Measurements from ENCODE around the gene MAMDC2.
"Not testable (repeated sequence)": the region's sequence is repeated elsewhere in the genome, so short reads cannot be mapped to it uniquely, and the experiment has no call there.

MAMDC2 gene

DNA sequence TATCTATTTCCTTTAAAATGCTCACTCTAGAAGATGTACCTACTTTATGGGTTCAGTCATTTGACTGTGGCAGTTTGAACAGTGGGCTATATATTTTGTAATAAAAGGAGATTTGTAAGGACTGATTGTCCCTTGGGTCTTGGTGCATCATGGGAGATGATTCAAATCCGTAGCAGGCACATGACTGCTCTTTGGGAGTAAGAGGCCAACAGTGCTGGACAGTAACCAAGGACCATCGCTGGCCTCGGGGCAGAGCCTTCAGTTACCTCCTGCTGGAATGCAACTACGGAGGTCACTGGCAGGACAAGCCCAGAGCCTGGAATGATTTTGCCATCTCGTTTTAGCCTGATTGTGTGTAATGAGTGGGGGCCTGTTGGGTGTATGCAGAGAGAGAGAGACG is 7.0 kb upstream of the MAMDC2 start:
- Histone ChIP-seq H3K9ac (ENCODE audit: insufficient read length, low read depth) (no peak overlapping the region), H3K4me1 (ENCODE audit: insufficient read depth, insufficient read length) (no peaks in the 10 kb centered on the region), H3K9me3 (ENCODE audit: insufficient read depth, low read length) (peaks cover 24% of the 10 kb centered on the region), H3K27me3 (ENCODE audit: insufficient read depth, insufficient read length) (no peaks in the 10 kb centered on the region), H3K36me3 (ENCODE audit: insufficient read depth, insufficient read length, low read length) (no peaks in the 10 kb centered on the region), H3K4me3 (ENCODE audit: insufficient read length, low read depth) (no peak overlapping the region)
- no peak for DNase-seq (ENCODE audit: low read depth, low spot score)
- no peak for TF ChIP-seq ZNF274 (IDR thresholded peaks at IDR 0.05; ENCODE audit: low read depth, low read length)
- TF ChIP-seq SUZ12 (IDR thresholded peaks at IDR 0.05; ENCODE audit: extremely low read depth, insufficient read depth, insufficient read length) = no peak
- no peak for TF ChIP-seq YY1 (IDR thresholded peaks at IDR 0.05; ENCODE audit: insufficient read depth, insufficient read length)

DNA sequence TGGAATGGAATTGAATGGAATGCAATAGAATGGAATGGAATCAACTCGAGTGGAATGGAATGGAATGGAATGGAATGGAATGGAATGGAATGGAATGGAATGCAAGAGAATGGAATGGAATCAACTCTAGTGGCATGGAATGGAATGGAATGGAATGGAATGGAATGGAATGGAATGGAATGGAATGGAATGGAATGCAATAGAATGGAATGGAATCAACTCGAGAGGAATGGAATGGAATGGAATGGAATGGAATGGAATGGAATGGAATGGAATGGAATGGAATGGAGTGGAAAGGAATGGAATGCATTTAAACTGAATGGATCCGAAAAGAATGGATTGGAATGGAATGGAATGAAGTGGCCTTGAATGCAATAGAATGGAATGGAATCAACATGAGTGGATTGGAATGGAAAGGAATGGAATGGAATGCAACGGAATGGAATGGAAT is 5.5 kb upstream of the MAMDC2 start:
- H3K9me3 ChIP-seq (ENCODE audit: insufficient read depth, low read length) = peaks cover 24% of the 10 kb centered on the region
- not testable (repeated sequence) for H3K4me3 ChIP-seq (ENCODE audit: insufficient read length, low read depth); H3K9ac ChIP-seq (ENCODE audit: insufficient read length, low read depth); H3K27me3 ChIP-seq (ENCODE audit: insufficient read depth, insufficient read length); DNase-seq (ENCODE audit: low read depth, low spot score); H3K36me3 ChIP-seq (ENCODE audit: insufficient read depth, insufficient read length, low read length); H3K4me1 ChIP-seq (ENCODE audit: insufficient read depth, insufficient read length)

DNA sequence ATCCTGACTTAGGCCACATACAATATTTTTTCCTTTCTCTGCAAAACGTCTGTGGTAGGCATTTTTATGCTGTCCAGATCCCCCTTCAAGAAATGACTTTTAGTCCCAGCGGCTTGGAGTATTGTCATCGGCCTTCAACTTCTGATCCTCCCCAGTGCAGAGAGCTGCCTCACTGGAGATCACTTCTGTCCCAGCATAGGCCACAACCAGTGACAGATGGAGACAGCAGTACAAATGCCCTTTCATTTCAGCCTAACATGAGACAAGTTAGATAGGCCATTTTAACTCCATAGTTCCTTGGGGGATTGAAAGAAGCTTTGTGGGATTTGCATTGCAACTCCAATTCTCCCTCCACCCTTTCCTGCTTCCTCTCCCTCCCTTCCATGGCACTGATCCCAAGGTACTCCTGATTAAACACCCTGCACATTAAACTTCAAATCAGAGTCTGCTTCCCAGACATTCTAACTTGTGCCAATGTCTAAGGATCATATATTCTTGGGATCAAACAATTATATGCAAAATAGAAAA is 3.2 kb upstream of the MAMDC2 start:
- no peaks in the 10 kb centered on the region for H3K4me1 ChIP-seq (ENCODE audit: insufficient read depth, insufficient read length)
- no peak overlapping the region for H3K9ac ChIP-seq (ENCODE audit: insufficient read length, low read depth)
- peaks cover 24% of the 10 kb centered on the region for H3K9me3 ChIP-seq (ENCODE audit: insufficient read depth, low read length)
- DNase-seq (ENCODE audit: low read depth, low spot score) = no peak
- no peaks in the 10 kb centered on the region for H3K36me3 ChIP-seq (ENCODE audit: insufficient read depth, insufficient read length, low read length)
- TF ChIP-seq SUZ12 (IDR thresholded peaks at IDR 0.05; ENCODE audit: extremely low read depth, insufficient read depth, insufficient read length) = no peak
- no peak for TF ChIP-seq YY1 (IDR thresholded peaks at IDR 0.05; ENCODE audit: insufficient read depth, insufficient read length)
- TF ChIP-seq ZNF274 (IDR thresholded peaks at IDR 0.05; ENCODE audit: low read depth, low read length) = no peak
- H3K4me3 ChIP-seq (ENCODE audit: insufficient read length, low read depth) = no peak overlapping the region
- H3K27me3 ChIP-seq (ENCODE audit: insufficient read depth, insufficient read length) = peaks cover 13% of the 10 kb centered on the region

DNA sequence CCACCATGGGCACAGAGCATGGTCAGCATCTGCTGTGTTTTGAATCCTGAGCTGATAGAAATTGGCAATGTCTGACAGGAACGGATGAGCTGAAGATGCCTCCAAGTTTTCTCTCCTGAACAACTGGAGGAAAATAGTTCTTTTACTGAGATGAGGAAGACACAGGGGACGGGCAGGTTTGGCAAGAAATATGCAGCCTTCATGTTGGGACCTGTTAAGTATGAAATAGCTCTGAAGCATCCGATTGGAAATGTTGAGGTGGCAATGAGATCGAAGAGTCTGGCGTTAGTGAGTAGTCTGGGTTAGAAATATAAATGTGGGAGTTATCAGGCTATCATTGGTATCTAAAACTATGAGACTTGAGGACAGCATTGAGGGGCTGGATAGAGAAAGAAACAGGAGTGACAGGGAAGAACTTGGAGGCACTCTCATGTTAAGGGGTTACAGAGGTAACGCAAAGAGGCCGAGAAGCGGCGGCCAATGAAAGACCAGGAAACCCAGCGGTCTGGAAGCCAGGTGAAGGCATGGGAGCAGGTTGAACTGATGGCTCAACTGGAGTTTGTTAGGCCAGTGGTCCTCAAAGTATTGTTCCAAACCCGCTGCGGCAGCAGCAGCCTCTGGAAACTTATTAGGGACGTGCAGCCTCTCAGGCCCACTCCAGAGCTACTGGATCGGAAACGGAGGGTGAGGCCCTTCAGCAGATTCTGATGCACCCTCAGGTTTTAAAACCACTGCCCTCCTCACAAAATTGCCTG is 1.0 kb upstream of the MAMDC2 start:
- no peak for DNase-seq (ENCODE audit: low read depth, low spot score)
- peaks cover 3% of the 10 kb centered on the region for H3K36me3 ChIP-seq (ENCODE audit: insufficient read depth, insufficient read length, low read length)
- H3K4me3 ChIP-seq (ENCODE audit: insufficient read length, low read depth) = peak overlapping the region; percentile 66
- H3K27me3 ChIP-seq (ENCODE audit: insufficient read depth, insufficient read length) = peaks cover 13% of the 10 kb centered on the region
- TF ChIP-seq SUZ12 (IDR thresholded peaks at IDR 0.05; ENCODE audit: extremely low read depth, insufficient read depth, insufficient read length) = no peak
- TF ChIP-seq YY1 (IDR thresholded peaks at IDR 0.05; ENCODE audit: insufficient read depth, insufficient read length) = no peak
- no peak for TF ChIP-seq ZNF274 (IDR thresholded peaks at IDR 0.05; ENCODE audit: low read depth, low read length)
- H3K4me1 ChIP-seq (ENCODE audit: insufficient read depth, insufficient read length) = peaks cover 3% of the 10 kb centered on the region
- H3K9ac ChIP-seq (ENCODE audit: insufficient read length, low read depth) = no peak overlapping the region
- H3K9me3 ChIP-seq (ENCODE audit: insufficient read depth, low read length) = peaks cover 15% of the 10 kb centered on the region

DNA sequence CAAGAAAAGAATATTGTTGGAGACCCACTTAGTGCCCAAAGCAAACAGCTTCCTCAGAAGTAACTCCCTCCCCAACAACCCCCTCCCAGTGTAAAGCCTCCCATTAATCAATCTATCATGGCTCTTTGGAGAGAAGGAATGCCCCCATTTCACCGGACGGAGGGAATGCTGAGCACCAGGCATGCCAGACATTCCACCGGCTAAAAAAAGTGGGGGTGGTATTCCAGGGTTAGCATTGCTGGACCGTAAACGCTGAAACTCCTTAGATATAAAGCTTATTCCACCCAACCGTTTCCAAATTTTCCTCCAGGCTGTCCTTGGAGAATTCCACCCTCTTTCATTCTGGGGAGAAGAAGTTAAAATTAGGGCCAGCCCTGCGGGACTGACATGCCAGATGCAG is 363 bp upstream of the MAMDC2 start:
- peak; percentile 48 for DNase-seq (ENCODE audit: low read depth, low spot score)
- peaks cover 9% of the 10 kb centered on the region for H3K36me3 ChIP-seq (ENCODE audit: insufficient read depth, insufficient read length, low read length)
- peaks cover 8% of the 10 kb centered on the region for H3K9me3 ChIP-seq (ENCODE audit: insufficient read depth, low read length)
- peak overlapping the region; percentile 66 for H3K4me3 ChIP-seq (ENCODE audit: insufficient read length, low read depth)
- H3K9ac ChIP-seq (ENCODE audit: insufficient read length, low read depth) = peak overlapping the region; percentile 78
- peaks cover 13% of the 10 kb centered on the region for H3K27me3 ChIP-seq (ENCODE audit: insufficient read depth, insufficient read length)
- peaks cover 3% of the 10 kb centered on the region for H3K4me1 ChIP-seq (ENCODE audit: insufficient read depth, insufficient read length)
- TF ChIP-seq YY1 (IDR thresholded peaks at IDR 0.05; ENCODE audit: insufficient read depth, insufficient read length) (no peak), ZNF274 (IDR thresholded peaks at IDR 0.05; ENCODE audit: low read depth, low read length) (no peak), SUZ12 (IDR thresholded peaks at IDR 0.05; ENCODE audit: extremely low read depth, insufficient read depth, insufficient read length) (no peak)

DNA sequence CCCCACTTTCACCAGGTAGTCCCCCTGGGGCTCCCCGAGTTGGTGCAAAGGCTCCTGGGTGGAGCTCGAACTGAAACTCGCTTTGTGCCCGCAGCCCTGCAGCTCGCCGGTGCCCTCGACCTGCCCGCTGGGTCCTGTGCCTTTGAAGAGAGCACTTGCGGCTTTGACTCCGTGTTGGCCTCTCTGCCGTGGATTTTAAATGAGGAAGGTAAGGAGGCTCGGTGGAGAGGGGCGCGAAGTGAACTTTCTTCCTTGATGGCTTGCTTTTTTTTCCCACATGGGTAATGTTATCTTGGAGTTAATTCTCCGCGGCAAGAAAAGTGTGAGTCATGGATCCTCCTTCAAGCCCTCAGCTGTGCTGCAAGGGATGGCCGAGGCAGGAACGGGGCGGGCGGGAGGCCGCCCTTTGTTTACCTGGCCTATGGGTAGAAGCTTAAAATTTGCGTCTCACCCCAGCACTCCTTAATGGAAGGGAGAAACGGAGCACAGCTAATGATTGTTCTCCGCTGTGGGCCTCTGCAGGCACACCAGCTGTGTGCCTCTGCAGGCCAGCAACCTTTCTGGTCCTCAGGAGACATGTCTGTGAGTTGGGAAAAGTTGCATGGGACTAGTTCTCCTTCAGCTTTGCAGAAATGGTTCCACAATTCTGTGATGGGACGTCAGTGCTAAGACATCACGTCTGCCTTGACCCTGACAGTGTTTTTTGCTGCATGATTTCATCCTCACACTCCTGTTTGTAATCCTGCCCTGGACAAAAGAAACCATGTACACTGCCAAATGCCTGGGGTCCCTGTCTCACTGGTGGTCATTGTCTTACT is 1.1 kb downstream of the MAMDC2 start:
- H3K4me1 ChIP-seq (ENCODE audit: insufficient read depth, insufficient read length) = peaks cover 3% of the 10 kb centered on the region
- DNase-seq (ENCODE audit: low read depth, low spot score) = peak; percentile 28
- H3K4me3 ChIP-seq (ENCODE audit: insufficient read length, low read depth) = peak overlapping the region; percentile 66
- peaks cover 13% of the 10 kb centered on the region for H3K27me3 ChIP-seq (ENCODE audit: insufficient read depth, insufficient read length)
- TF ChIP-seq SUZ12 (IDR thresholded peaks at IDR 0.05; ENCODE audit: extremely low read depth, insufficient read depth, insufficient read length) = no peak
- TF ChIP-seq ZNF274 (IDR thresholded peaks at IDR 0.05; ENCODE audit: low read depth, low read length) = no peak
- no peak for TF ChIP-seq YY1 (IDR thresholded peaks at IDR 0.05; ENCODE audit: insufficient read depth, insufficient read length)
- peaks cover 22% of the 10 kb centered on the region for H3K36me3 ChIP-seq (ENCODE audit: insufficient read depth, insufficient read length, low read length)
- no peaks in the 10 kb centered on the region for H3K9me3 ChIP-seq (ENCODE audit: insufficient read depth, low read length)
- peak overlapping the region; percentile 78 for H3K9ac ChIP-seq (ENCODE audit: insufficient read length, low read depth)

DNA sequence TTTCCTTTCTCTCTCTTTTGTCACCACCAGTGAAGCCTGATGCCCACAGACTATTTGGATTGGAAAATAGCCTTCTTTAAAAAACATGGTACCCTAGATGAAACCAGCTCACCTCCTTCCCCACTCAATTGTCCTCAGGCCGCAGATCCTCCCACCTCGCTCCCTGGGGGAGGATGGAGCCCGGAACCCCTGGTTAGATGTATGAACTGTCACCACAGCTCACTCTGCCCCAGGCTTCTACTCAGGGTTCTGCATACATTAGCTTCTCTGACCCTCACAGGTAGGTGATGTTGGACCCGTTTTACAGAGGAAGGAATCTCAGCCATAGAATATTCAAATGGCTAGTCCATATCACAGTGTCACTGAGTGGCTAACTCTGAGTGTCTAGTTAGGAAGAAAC is 1.8 kb downstream of the MAMDC2 start:
- H3K4me3 ChIP-seq (ENCODE audit: insufficient read length, low read depth) = no peak overlapping the region
- no peak for DNase-seq (ENCODE audit: low read depth, low spot score)
- H3K27me3 ChIP-seq (ENCODE audit: insufficient read depth, insufficient read length) = peaks cover 13% of the 10 kb centered on the region
- TF ChIP-seq YY1 (IDR thresholded peaks at IDR 0.05; ENCODE audit: insufficient read depth, insufficient read length) (no peak), SUZ12 (IDR thresholded peaks at IDR 0.05; ENCODE audit: extremely low read depth, insufficient read depth, insufficient read length) (no peak), ZNF274 (IDR thresholded peaks at IDR 0.05; ENCODE audit: low read depth, low read length) (no peak)
- H3K4me1 ChIP-seq (ENCODE audit: insufficient read depth, insufficient read length) = peaks cover 3% of the 10 kb centered on the region
- peaks cover 22% of the 10 kb centered on the region for H3K36me3 ChIP-seq (ENCODE audit: insufficient read depth, insufficient read length, low read length)
- no peaks in the 10 kb centered on the region for H3K9me3 ChIP-seq (ENCODE audit: insufficient read depth, low read length)
- no peak overlapping the region for H3K9ac ChIP-seq (ENCODE audit: insufficient read length, low read depth)
